H1 (cell line): ENCODE results near the gene IRAK4.

Experiments
- CBX8 ChIP-seq: fragments of 300-800, 300-1000 bp; sonication (generic); IDR thresholded peaks from 2 replicates; pipeline ENCODE4 v1.7.1; 2016; ENCODE audit warnings: low read depth, low read length, borderline replicate concordance
- CTCF ChIP-seq, 3 experiments: IDR thresholded peaks; 1 replicate in 2 of 3; 2 replicates in 1 of 3; pipeline versions ENCODE4 v1.5.1 to v1.6.1; 2011; ENCODE audit warnings: low read length in 3 of 3, mild to moderate bottlenecking in 3 of 3, inconsistent platforms in 2 of 3, low read depth in 1 of 3, moderate library complexity in 1 of 3; ENCODE audit not compliant: insufficient read depth in 1 of 3; ENCODE audit errors: control extremely low read depth in 1 of 3
- EZH2 ChIP-seq: fragments of 200-600 bp; sonication (generic); IDR thresholded peaks from 2 replicates; pipeline ENCODE4 v1.7.1; 2012; ENCODE audit warnings: low read depth, mild to moderate bottlenecking, moderate library complexity, low read length, inconsistent platforms; ENCODE audit not compliant: severe bottlenecking
- POLR2A ChIP-seq, 2 experiments: IDR thresholded peaks; 1 replicate in 1 of 2; 2 replicates in 1 of 2; pipeline ENCODE4 v1.6.1; 2011; ENCODE audit warnings: low read depth in 2 of 2, low read length in 2 of 2, mild to moderate bottlenecking in 2 of 2; ENCODE audit errors: control extremely low read depth in 1 of 2
- RAD21 ChIP-seq, 2 experiments: IDR thresholded peaks in 1 of 2; conservative IDR thresholded peaks in 1 of 2; 2 replicates each; pipeline ENCODE4 v1.6.1; 2011; ENCODE audit warnings: low read depth in 2 of 2, low read length in 2 of 2, improper control_type of control experiment in 1 of 2, inconsistent platforms in 1 of 2, mild to moderate bottlenecking in 1 of 2, moderate library complexity in 1 of 2
- SIX5 ChIP-seq: IDR thresholded peaks from 2 replicates; pipeline ENCODE4 v1.6.1; 2011; ENCODE audit warnings: mild to moderate bottlenecking, low read depth, low read length
- TCF12 ChIP-seq: IDR thresholded peaks from 2 replicates; pipeline ENCODE4 v1.6.1; 2011; ENCODE audit warnings: low read depth, mild to moderate bottlenecking, low read length

GRCh38 chr12:43750814-43751213 lies 7.9 kb upstream of the IRAK4 start:
- TF ChIP-seq SIX5 (no peak), TCF12 (no peak), RAD21 (IDR thresholded peaks at IDR 0.05 in 1 of 2, conservative IDR thresholded peaks at IDR 0.05 in 1 of 2; ENCODE audit: low read depth in 2 of 2, low read length in 2 of 2) (no peak), POLR2A (IDR thresholded peaks at IDR 0.05; ENCODE audit: control extremely low read depth in 1 of 2, low read depth in 2 of 2, low read length in 2 of 2) (no peak), EZH2 (no peak), CBX8 (no peak), CTCF (IDR thresholded peaks at IDR 0.05; ENCODE audit: control extremely low read depth in 1 of 3, insufficient read depth in 1 of 3, low read depth in 1 of 3, low read length in 3 of 3) (no peak)
